Activated T-helper 1 cell treated with Interleukin-2 at 50 U/mL for 16 hours (primary cell): ENCODE data around the gene KIAA1586.

Source experiments
- DNase-seq: peaks from one replicate; pipeline ENCODE4 v3.0.0-alpha.2; 2020; ENCODE audit warnings: low read depth

KIAA1586 gene

DNA sequence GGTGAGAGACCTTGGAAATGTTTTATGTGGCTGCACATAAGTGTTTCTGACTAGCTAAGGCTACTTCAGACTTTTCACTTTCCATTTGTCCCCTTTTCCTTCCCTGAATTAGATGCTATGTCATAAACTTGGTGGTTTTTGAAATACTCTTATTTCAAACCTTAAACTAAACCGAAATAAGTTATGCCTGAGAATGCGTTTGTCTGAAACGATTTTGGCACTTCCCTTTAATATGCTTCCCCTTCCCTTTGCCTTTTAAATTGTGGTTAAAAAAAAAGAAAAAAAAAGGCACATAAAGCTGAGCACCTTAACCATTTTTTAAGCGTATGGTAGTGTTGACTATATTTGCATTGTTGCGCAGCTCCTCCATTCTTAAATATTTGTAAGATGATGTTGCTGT lies 57.8 kb downstream of the KIAA1586 start:
- DNase-seq: no peak
